Osteoblast (primary cell): ENCODE data around the gene HAAO. TPM values are rescaled to one million over a fixed set of nuclear protein-coding genes. Genes with fewer than 3 reads are reported as not detected.
"Not testable (repeated sequence)": the region's sequence is repeated elsewhere in the genome, so short reads cannot be mapped to it uniquely, and the experiment has no call there.

Source experiments
- DNase-seq: peaks from one replicate; pipeline ENCODE4 v3.0.0; 2011; ENCODE audit warnings: low spot score, mixed read lengths; ENCODE audit not compliant: insufficient read length; ENCODE audit errors: missing footprints
- H2AFZ ChIP-seq: 2 replicates; pipeline ENCODE4 v1.6.0; 2011; ENCODE audit warnings: mild to moderate bottlenecking, low read length
- H3K27ac ChIP-seq: 2 replicates; pipeline ENCODE4 v1.5.1; 2011; ENCODE audit warnings: mild to moderate bottlenecking, low read depth, low read length, moderate library complexity
- H3K27me3 ChIP-seq: 2 replicates; pipeline ENCODE4 v1.6.0; 2012; ENCODE audit warnings: mild to moderate bottlenecking, control low read depth, inconsistent platforms, low read length, moderate library complexity; ENCODE audit not compliant: insufficient read depth
- H3K36me3 ChIP-seq: 2 replicates; pipeline ENCODE4 v1.5.1; 2011; ENCODE audit warnings: mild to moderate bottlenecking, low read length, control low read depth, moderate library complexity; ENCODE audit not compliant: insufficient read depth
- H3K4me1 ChIP-seq: 2 replicates; pipeline ENCODE4 v1.5.1; 2011; ENCODE audit warnings: mild to moderate bottlenecking, low read length, control low read depth, moderate library complexity; ENCODE audit not compliant: insufficient read depth
- H3K4me2 ChIP-seq: 2 replicates; pipeline ENCODE4 v1.6.0; 2011; ENCODE audit warnings: mild to moderate bottlenecking, low read length; ENCODE audit not compliant: insufficient read depth
- H3K4me3 ChIP-seq: fragments of 200-600 bp; sonication (generic); 3 replicates; pipeline ENCODE4 v1.5.1; 2012; ENCODE audit warnings: mild to moderate bottlenecking, low read length, inconsistent platforms; ENCODE audit not compliant: insufficient read depth
- H3K79me2 ChIP-seq: 2 replicates; pipeline ENCODE4 v1.6.0; 2012; ENCODE audit warnings: mild to moderate bottlenecking, low read length, control low read depth, inconsistent platforms; ENCODE audit not compliant: insufficient read depth
- H3K9me3 ChIP-seq: 2 replicates; pipeline ENCODE4 v1.5.1; 2011; ENCODE audit warnings: low read depth, low read length, control low read depth
- H4K20me1 ChIP-seq: 2 replicates; pipeline ENCODE4 v1.6.0; 2012; ENCODE audit warnings: mild to moderate bottlenecking, low read length, control low read depth; ENCODE audit not compliant: insufficient read depth
- total RNA-seq: library from RNA; depleted of rRNA; stranded (reverse); fragments of >200 nt; gene quantifications from 2 replicates; pipeline ENCODE4 v1.2.3, GENCODE V29; 2012
- TF ChIP-seq, protein P1 (sequence below): IDR thresholded peaks from 2 replicates; pipeline ENCODE4 v1.5.1; 2011; ENCODE audit warnings: mild to moderate bottlenecking, low read depth, low read length, moderate library complexity; ENCODE audit errors: extremely low read depth

The HAAO gene
- total RNA-seq, 1 donor, result 0.72 TPM

DNA sequence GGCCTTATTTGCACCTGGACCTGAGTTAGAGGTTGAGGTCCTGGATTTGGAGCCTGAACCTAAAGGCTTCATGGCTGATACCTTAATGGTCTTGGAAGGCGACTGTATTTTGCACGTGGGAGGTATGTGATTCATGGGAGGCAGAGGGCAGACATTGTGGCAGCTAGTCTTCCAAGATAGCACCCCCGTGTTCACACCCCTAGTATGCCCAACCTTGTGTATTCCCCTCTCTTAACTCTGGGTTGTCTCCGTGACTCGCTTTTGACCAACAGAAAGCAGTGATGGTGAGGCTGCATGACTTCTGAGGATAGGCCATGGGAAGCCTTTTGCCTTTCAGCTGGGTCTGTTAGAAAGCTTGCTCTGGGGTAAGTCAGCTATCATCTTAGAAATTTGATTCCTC is 45.8 kb upstream of the HAAO start:
- H3K4me3 ChIP-seq, result no peak overlapping the region
- no peak overlapping the region for H3K4me2 ChIP-seq
- H2AFZ ChIP-seq, result no peak overlapping the region
- TF ChIP-seq, protein P1, sequence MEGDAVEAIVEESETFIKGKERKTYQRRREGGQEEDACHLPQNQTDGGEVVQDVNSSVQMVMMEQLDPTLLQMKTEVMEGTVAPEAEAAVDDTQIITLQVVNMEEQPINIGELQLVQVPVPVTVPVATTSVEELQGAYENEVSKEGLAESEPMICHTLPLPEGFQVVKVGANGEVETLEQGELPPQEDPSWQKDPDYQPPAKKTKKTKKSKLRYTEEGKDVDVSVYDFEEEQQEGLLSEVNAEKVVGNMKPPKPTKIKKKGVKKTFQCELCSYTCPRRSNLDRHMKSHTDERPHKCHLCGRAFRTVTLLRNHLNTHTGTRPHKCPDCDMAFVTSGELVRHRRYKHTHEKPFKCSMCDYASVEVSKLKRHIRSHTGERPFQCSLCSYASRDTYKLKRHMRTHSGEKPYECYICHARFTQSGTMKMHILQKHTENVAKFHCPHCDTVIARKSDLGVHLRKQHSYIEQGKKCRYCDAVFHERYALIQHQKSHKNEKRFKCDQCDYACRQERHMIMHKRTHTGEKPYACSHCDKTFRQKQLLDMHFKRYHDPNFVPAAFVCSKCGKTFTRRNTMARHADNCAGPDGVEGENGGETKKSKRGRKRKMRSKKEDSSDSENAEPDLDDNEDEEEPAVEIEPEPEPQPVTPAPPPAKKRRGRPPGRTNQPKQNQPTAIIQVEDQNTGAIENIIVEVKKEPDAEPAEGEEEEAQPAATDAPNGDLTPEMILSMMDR, result no peak
- H3K9me3 ChIP-seq, result no peaks in the 10 kb centered on the region
- H3K27ac ChIP-seq, result no peak overlapping the region
- peaks cover 22% of the 10 kb centered on the region for H3K4me1 ChIP-seq
- no peaks in the 10 kb centered on the region for H3K36me3 ChIP-seq
- no peak for DNase-seq
- no peaks in the 10 kb centered on the region for H3K27me3 ChIP-seq
- no peaks in the 10 kb centered on the region for H4K20me1 ChIP-seq
- no peaks in the 10 kb centered on the region for H3K79me2 ChIP-seq

DNA sequence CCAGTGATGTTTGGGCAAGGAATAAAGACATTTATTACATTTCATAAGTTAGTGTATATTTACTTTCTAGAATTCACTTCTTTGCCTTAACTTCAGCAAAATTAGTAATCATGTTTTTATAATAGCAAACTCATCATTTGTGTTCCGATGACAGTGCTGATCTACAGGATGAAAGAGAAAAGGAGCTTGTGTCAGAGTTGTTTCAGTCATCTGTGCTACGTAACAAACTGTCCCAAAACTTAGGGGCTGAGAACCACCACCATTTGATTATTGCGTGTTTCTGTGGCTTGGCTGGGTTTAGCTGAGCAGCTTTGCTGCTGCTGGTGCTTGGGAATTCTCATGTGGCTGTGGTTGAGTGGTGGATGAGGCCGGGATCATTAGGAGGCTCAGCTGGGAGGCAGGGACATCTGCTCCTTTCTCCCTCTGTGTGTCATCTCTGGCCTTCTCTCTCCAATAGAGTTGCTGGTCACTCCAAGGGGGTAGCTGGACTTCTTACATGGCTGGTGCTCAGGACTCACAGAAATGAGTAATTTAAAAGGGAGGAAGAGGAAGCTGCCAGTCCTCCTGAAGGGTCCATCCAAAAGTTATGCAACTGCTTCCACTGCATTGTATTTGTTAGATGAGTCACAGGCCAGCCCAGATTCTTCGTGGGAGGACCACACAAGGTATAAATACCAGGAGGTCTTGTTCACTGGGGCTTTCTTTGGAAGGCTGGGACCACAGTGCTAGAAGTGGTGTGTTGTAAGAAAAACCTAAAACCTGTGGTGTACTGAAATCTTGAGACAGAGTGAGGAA is 43.4 kb upstream of the HAAO start:
- H3K4me3 ChIP-seq, result no peak overlapping the region
- peak overlapping the region; percentile 11 for H2AFZ ChIP-seq
- DNase-seq, result peak; percentile 93
- H3K27me3 ChIP-seq, result no peaks in the 10 kb centered on the region
- peaks cover 19% of the 10 kb centered on the region for H3K4me1 ChIP-seq
- H3K36me3 ChIP-seq, result no peaks in the 10 kb centered on the region
- TF ChIP-seq, protein P1, result no peak
- peak overlapping the region; percentile 82 for H3K27ac ChIP-seq
- peak overlapping the region; percentile 37 for H3K4me2 ChIP-seq
- no peaks in the 10 kb centered on the region for H3K79me2 ChIP-seq
- H3K9me3 ChIP-seq, result no peaks in the 10 kb centered on the region
- H4K20me1 ChIP-seq, result no peaks in the 10 kb centered on the region

DNA sequence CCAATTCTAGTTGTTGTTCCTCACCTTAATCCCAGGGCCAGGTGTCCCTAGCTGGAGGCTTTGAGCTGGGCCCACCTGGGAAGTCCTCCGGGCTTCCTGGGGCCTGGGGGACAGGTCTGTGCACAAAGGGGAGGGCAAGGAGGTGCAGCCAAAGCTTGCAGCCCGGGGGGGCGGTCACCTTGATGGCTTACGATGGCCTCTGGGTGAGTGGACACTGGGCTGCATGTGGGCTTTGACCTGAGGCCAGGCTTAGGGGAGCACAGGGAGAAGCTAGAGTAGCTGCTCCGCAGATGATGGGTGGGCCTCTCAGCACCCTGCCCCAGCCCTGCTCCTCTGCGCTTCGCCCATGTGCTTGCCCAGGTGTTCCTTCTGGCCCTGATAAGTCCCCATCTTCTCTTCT is 41.8 kb upstream of the HAAO start:
- Histone ChIP-seq H2AFZ (no peak overlapping the region), H3K4me3 (no peak overlapping the region), H3K27ac (no peak overlapping the region), H3K4me1 (peaks cover 8% of the 10 kb centered on the region), H4K20me1 (no peaks in the 10 kb centered on the region), H3K4me2 (no peak overlapping the region), H3K36me3 (no peaks in the 10 kb centered on the region), H3K9me3 (no peaks in the 10 kb centered on the region), H3K79me2 (no peaks in the 10 kb centered on the region), H3K27me3 (no peaks in the 10 kb centered on the region)
- DNase-seq, result no peak
- TF ChIP-seq, protein P1, result no peak

DNA sequence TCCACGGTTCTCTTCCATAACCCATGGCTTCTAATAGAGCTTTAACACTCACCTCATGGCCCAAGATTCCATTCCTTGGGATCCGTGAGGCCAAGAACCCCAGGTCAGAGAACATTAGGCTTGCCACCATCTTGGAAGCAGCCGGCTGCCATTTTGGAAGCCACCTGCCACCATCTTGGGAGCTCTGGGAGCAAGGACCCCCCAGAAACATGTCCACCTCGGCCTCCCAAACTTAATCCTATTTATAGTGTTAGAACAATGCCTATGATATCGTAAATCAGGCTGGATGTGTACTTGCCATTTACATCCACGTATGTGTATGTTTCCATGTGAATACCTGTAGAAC is 39.9 kb upstream of the HAAO start:
- Histone ChIP-seq H2AFZ (no peak overlapping the region), H3K79me2 (no peaks in the 10 kb centered on the region)

DNA sequence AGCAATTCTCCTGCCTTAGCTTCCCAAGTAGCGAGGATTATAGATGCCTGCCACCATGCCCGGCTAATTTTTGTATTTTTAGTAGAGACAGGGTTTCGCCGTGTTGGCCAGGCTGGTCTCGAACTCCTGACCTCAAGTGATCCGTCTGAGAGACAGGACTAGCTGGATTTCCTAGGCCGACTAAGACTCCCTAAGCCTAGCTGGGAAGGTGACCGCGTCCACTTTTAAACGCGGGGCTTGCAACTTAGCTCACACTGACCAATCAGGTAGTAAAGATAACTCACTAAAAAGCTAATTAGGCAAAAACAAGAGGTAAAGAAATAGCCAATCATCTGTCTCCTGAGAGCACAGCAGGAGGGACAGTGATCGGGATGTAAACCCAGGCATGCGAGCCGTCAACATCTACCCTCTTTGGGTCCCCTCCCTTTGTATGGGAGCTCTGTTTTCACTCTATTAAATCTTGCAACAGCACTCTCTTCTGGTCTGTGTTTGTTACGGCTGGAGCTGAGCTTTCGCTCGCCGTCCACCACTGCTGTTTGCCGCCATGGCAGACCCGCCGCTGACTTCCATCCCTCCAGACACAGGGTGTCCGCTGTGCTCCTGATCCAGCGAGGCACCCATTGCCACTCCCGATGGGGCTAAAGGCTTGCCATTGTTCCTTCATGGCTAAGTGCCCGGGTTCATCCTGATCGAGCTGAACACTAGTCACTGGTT is 39.3 kb upstream of the HAAO start:
- DNase-seq, result not testable (repeated sequence)

More for the DNA sequence above, 39.9 kb upstream of the HAAO start:
- Histone ChIP-seq H4K20me1 (no peaks in the 10 kb centered on the region), H3K4me3 (no peak overlapping the region), H3K4me2 (no peak overlapping the region), H3K27me3 (no peaks in the 10 kb centered on the region), H3K9me3 (no peaks in the 10 kb centered on the region), H3K27ac (no peak overlapping the region), H3K4me1 (peaks cover 8% of the 10 kb centered on the region), H3K36me3 (no peaks in the 10 kb centered on the region)
- no peak for DNase-seq
- TF ChIP-seq, protein P1, result no peak

More for the DNA sequence above, 39.3 kb upstream of the HAAO start:
- H3K9me3 ChIP-seq, H3K27ac ChIP-seq, H3K4me3 ChIP-seq, H3K4me2 ChIP-seq, H3K4me1 ChIP-seq, H4K20me1 ChIP-seq, H3K79me2 ChIP-seq, H3K27me3 ChIP-seq, H2AFZ ChIP-seq, H3K36me3 ChIP-seq: not testable (repeated sequence)
